Immature natural killer cell (primary cell): ENCODE data around the gene CACNG4. TPM values are rescaled to one million over a fixed set of nuclear protein-coding genes. Genes with fewer than 3 reads are reported as not detected.

Source experiments
- DNase-seq, 3 donors: peaks; one replicate each; pipeline ENCODE4 v3.0.0; 2022; ENCODE audit warnings: mixed read lengths in 1 of 3
- H3K27ac Mint-ChIP-seq, 6 donors: one replicate each; pipeline ENCODE4 v1.8.0; 2020; ENCODE audit warnings: mixed read lengths in 6 of 6, mild to moderate bottlenecking in 5 of 6, inconsistent platforms in 4 of 6, moderate library complexity in 3 of 6
- H3K27me3 Mint-ChIP-seq, 3 donors: one replicate each; pipeline ENCODE4 v1.8.0; 2020 to 2021; ENCODE audit warnings: low read depth in 3 of 3, mild to moderate bottlenecking in 3 of 3, mixed read lengths in 3 of 3, moderate library complexity in 3 of 3, inconsistent platforms in 1 of 3
- H3K36me3 Mint-ChIP-seq, 3 donors: one replicate each; pipeline ENCODE4 v1.8.0; 2020; ENCODE audit warnings: mixed read lengths in 3 of 3, inconsistent platforms in 2 of 3, mild to moderate bottlenecking in 2 of 3
- H3K4me1 Mint-ChIP-seq, 2 donors: one replicate each; pipeline ENCODE4 v1.8.0; 2020; ENCODE audit warnings: inconsistent platforms in 2 of 2, mild to moderate bottlenecking in 2 of 2, mixed read lengths in 2 of 2, moderate library complexity in 1 of 2
- H3K4me3 Mint-ChIP-seq, 5 donors: one replicate each; pipeline ENCODE4 v1.8.0; 2020; ENCODE audit warnings: mild to moderate bottlenecking in 5 of 5, mixed read lengths in 5 of 5, inconsistent platforms in 3 of 5, moderate library complexity in 3 of 5
- H3K9me3 Mint-ChIP-seq, 6 donors: one replicate each; pipeline ENCODE4 v1.8.0; 2020; ENCODE audit warnings: mild to moderate bottlenecking in 6 of 6, mixed read lengths in 6 of 6, inconsistent platforms in 4 of 6, moderate library complexity in 3 of 6
- polyA plus RNA-seq, 3 donors: library from polyadenylated mRNA; unstranded; fragments of 300-500 nt; fragmentation: Illumina TruSeq; gene quantifications; one replicate each; pipeline ENCODE4 v1.2.3, GENCODE V29; 2021

The CACNG4 gene
- polyA plus RNA-seq, 3 donors from 2014 or later: not detected

- Mint-ChIP-seq H3K9me3 (no peaks in the 10 kb centered on the region), H3K4me3 (no peak overlapping the region), H3K27ac (no peak overlapping the region), H3K4me1 (peaks cover 2 to 12% of the 10 kb centered on the region in 2 donors), H3K36me3 (peaks cover 0 to 15% (median 12%) of the 10 kb centered on the region in 3 donors), H3K27me3 (peaks cover 0 to 3% (median 1%) of the 10 kb centered on the region in 3 donors)
- no peak for DNase-seq
Observed at GRCh38 chr17:67072885-67073284, 108.4 kb downstream of the CACNG4 start.

- H3K9me3 Mint-ChIP-seq: no peaks in the 10 kb centered on the region
- peaks cover 0 to 1% (median 0%) of the 10 kb centered on the region in 3 donors for H3K27me3 Mint-ChIP-seq
- H3K36me3 Mint-ChIP-seq: peaks cover 0 to 25% (median 12%) of the 10 kb centered on the region in 3 donors
- H3K4me3 Mint-ChIP-seq: peak overlapping the region in 1 of 5 donors; percentile 2
- peak overlapping the region in 2 of 6 donors; percentile 6 to 39 for H3K27ac Mint-ChIP-seq
- no peak for DNase-seq
- peaks cover 7 to 20% of the 10 kb centered on the region in 2 donors for H3K4me1 Mint-ChIP-seq
Observed at GRCh38 chr17:67074781-67075180, 110.3 kb downstream of the CACNG4 start.

GRCh38 chr17:67076290-67076689 lies 111.8 kb downstream of the CACNG4 start:
- Mint-ChIP-seq H3K9me3 (no peaks in the 10 kb centered on the region), H3K36me3 (peaks cover 0 to 22% (median 12%) of the 10 kb centered on the region in 3 donors), H3K4me1 (peaks cover 15 to 30% of the 10 kb centered on the region in 2 donors), H3K27ac (no peak overlapping the region), H3K4me3 (no peak overlapping the region), H3K27me3 (no peaks in the 10 kb centered on the region)
- DNase-seq: no peak

- Mint-ChIP-seq H3K4me1 (peaks cover 25 to 42% of the 10 kb centered on the region in 2 donors), H3K27ac (peak overlapping the region in 2 of 6 donors; percentile 0 to 64), H3K36me3 (peaks cover 0 to 15% (median 12%) of the 10 kb centered on the region in 3 donors), H3K4me3 (no peak overlapping the region), H3K9me3 (no peaks in the 10 kb centered on the region), H3K27me3 (peaks cover 0 to 2% (median 0%) of the 10 kb centered on the region in 3 donors)
- no peak for DNase-seq
Observed at GRCh38 chr17:67078292-67078691, 113.8 kb downstream of the CACNG4 start.

DNA sequence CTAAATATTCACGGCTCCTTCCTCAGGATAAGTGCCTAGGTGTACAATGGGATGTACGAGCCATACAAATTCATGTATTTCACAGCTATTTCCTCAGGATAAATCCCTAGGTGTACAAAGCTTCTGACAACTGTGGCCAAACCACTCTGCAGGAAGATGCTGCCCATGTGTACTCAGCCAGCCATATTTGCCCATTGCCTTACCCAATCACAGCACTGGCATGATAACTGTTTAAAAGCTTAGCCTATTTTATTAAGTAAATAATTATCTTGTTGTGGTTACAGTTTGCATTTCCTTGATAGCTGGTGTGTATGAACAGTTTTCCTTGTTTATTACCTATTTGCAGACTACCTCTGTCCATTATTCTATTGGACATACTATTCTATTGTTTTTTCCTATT lies 115.0 kb downstream of the CACNG4 start:
- peak overlapping the region in 2 of 6 donors; percentile 12 to 64 for H3K27ac Mint-ChIP-seq
- H3K9me3 Mint-ChIP-seq: no peaks in the 10 kb centered on the region
- H3K4me3 Mint-ChIP-seq: no peak overlapping the region
- H3K4me1 Mint-ChIP-seq: peaks cover 29 to 50% of the 10 kb centered on the region in 2 donors
- H3K27me3 Mint-ChIP-seq: peaks cover 0 to 2% (median 0%) of the 10 kb centered on the region in 3 donors
- DNase-seq: no peak
- H3K36me3 Mint-ChIP-seq: peaks cover 0 to 19% (median 12%) of the 10 kb centered on the region in 3 donors

- Mint-ChIP-seq H3K27me3 (peaks cover 0 to 4% (median 0%) of the 10 kb centered on the region in 3 donors), H3K36me3 (peaks cover 4 to 21% (median 12%) of the 10 kb centered on the region in 3 donors), H3K4me1 (peaks cover 31 to 55% of the 10 kb centered on the region in 2 donors), H3K27ac (peak overlapping the region in 5 of 6 donors; percentile 35 to 76 (median 66)), H3K9me3 (no peaks in the 10 kb centered on the region), H3K4me3 (no peak overlapping the region)
- DNase-seq: no peak
Observed at GRCh38 chr17:67080804-67081203, 116.3 kb downstream of the CACNG4 start.

DNA sequence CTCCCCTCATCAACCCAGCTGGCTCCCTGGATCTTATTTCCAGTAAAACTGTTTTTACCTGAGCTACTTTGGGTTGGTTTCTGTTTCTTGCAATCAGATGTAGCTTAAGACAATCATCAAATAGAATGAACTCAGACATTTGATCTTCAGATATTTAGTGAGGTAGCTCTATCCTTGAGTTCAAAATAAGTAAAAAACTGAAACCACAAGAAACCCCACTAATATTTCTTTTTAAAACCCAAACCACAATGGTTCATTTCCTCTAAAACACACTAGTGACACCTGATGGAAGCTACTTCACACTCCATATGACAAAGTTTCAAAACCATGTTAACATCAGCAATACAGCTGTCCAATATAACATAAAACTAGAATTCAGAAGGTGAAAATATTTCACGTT lies 117.6 kb downstream of the CACNG4 start:
- no peaks in the 10 kb centered on the region for H3K9me3 Mint-ChIP-seq

More for the DNA sequence above, 117.6 kb downstream of the CACNG4 start:
- Mint-ChIP-seq H3K4me1 (peaks cover 34 to 66% of the 10 kb centered on the region in 2 donors), H3K27ac (peak overlapping the region; percentile 14 to 81 (median 65)), H3K27me3 (peaks cover 0 to 4% (median 2%) of the 10 kb centered on the region in 3 donors), H3K36me3 (peaks cover 7 to 26% (median 13%) of the 10 kb centered on the region in 3 donors), H3K4me3 (peak overlapping the region; percentile 2 to 64 (median 38))
- peak in 2 of 3 donors; percentile 5 to 10 for DNase-seq

Other genes with a start within 250 kb of the CACNG4 start
- gene CACNG5, start 129.6 kb upstream of the CACNG4 start, polyA plus RNA-seq: not detected
- gene CACNG1, start 79.8 kb downstream of the CACNG4 start, polyA plus RNA-seq: not detected